HCT116 (cell line): Measurements from ENCODE around the gene TEX22.

ENCODE experiments used
- CTCF ChIP-seq, 3 experiments: fragments of 200-600 bp in 1 of 3; sonication (generic) in 1 of 3; IDR thresholded peaks in 2 of 3; conservative IDR thresholded peaks in 1 of 3; 2 replicates each; pipeline ENCODE4 v1.5.1; 2012 to 2017; ENCODE audit warnings: low read depth in 2 of 3, low read length in 2 of 3, antibody characterized with exemption in 1 of 3, borderline replicate concordance in 1 of 3, control low read depth in 1 of 3, mild to moderate bottlenecking in 1 of 3, mixed read lengths in 1 of 3, mixed run types in 1 of 3, moderate library complexity in 1 of 3; ENCODE audit not compliant: insufficient read depth in 1 of 3
- EGR1 ChIP-seq: IDR thresholded peaks from 2 replicates; pipeline ENCODE4 v1.6.1; 2012; ENCODE audit warnings: low read depth

DNA sequence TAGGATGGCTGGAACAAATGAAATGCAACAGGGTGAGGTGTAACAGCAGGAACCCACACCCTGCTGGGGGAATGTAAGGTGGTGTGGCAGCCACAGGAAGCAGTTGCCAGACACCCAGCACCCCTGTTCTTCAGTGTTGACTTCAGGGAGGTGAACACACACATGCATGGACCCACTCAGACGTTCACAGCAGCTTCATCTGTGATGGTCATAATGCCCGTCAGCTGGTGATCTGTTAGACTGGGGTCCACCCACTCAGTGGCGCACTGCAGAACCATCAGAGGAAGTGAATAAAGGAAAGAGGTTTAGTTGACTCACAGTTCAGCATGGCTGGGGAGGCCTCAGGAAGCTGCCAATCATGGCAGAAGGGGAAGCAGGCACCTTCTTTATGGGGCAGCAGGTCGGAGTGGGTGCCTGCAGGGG lies 22.7 kb upstream of the TEX22 start:
- TF ChIP-seq CTCF (IDR thresholded peaks at IDR 0.05 in 2 of 3, conservative IDR thresholded peaks at IDR 0.05 in 1 of 3; ENCODE audit: borderline replicate concordance in 1 of 3, insufficient read depth in 1 of 3, low read depth in 2 of 3, low read length in 2 of 3) (no peak), EGR1 (no peak)
